SHP77 (cell line): Measurements from ENCODE around the gene PTBP1.

ENCODE experiments used
- DNase-seq, 2 experiments: peaks; one replicate each; lab custom pipeline; 2025; lab: John Stamatoyannopoulos, UW

The PTBP1 gene

DNA sequence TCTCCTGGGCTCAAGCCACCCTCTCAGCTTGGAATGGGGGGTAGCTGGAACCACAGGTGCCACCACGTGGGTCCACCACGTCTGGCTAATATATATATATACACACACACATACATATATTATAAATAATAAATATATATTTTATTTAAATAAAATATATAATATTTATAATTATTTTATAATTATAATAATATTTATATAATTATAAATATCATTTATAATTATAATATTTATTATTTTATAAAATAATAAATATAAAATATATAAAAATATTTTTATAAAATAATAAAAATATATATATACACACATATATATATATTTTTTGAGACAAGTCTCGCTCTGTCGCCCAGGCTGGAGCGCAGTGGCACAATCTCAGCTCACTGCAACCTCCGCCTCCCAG is 57.3 kb downstream of the PTBP1 start:
- no peak for DNase-seq

DNA sequence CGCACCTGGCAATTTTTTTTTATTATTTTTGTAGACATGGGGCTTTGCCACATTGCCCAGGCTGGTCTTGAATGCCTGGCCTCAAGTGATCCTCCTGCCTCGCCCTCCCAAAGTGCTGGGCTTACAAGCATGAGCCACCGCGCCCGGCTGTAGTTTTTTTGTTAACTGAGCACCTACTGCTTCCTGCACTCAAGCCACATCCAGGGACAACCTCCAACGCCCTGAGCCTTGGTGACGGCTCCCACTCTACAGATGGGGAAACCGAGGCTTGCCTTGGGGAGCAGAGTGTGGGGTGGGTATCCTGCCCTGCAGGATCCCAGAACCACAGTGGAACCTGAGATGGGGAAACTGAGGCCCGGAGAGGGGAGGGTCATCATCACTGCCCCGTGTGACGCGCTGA is 57.9 kb downstream of the PTBP1 start:
- no peak for DNase-seq

DNA sequence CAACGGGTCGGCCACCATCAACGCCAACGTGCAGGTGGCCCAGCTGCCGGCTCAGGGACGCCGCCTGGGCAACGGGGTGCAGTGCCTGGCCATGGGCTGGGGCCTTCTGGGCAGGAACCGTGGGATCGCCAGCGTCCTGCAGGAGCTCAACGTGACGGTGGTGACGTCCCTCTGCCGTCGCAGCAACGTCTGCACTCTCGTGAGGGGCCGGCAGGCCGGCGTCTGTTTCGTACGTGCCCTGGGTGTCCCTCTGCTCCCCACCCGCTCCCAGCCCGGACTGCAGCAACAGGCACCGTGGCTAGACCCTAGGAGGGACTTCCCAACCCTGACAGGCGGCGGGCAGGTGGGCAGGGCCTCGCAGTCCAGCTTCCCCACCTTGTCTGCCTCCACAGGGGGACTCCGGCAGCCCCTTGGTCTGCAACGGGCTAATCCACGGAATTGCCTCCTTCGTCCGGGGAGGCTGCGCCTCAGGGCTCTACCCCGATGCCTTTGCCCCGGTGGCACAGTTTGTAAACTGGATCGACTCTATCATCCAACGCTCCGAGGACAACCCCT is 58.4 kb downstream of the PTBP1 start:
- no peak for DNase-seq

DNA sequence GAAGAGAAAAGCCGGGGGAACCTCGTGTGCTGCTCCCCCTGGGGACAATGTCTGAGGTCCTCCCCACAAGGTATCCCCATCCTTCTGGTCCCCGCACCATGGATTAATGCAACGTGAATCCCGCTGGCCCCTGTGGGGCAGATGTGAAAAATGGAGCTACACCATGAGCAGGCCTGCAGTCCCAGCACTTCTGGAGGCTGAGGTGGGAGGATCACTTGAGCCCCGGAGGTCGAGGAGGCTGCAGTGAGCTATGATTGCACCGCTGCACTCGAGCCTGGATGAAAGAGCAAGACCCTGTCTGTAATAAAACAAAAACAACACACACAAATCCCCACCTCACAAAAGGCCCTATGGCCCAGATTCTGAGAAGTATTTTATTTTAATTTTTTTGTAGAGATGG is 61.0 kb downstream of the PTBP1 start:
- DNase-seq, result no peak

DNA sequence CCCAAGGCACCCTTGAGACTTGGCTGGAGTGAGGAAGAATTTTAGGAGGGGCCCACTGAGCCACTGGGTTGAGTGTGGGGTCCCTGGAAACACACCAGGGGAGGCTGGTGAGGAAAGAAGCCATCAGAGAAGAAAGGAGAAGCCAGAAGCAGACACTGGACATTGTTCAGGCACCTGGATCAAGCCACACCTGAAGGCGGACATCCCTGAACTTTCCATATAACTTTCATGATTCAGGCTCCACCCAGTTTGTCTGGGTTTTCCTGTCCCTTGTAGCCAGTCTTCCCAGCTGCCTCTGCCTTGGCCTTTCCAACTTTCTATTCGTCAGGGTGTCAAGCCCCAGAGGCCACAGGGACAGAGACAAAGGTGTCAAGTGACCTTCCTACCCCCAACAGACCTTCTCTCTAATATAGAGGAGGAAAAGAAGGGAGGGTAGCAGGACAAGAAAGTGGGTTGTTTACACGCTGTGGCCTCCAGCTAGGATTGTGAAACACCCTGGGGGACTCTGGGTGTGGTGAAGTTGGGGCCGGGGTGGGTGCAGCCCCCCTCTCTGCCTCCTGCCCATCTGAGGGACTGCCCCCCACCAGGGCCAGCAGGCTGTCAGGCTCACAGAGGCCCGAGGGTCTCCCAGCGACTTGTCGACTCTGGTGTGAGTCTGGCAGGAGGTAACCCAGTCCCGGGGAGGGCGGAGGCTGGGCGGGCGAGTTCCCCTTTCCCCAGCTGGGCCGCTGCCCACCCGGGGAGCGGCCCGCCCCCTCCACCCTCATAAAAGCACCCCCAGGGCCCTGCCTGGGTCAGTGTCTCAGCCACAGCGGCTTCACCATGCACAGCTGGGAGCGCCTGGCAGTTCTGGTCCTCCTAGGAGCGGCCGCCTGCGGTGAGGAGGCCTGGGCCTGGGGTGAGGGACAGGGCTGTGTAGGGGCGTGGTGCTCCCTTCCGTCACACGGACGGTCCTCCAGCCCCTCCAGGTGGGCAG is 61.9 kb downstream of the PTBP1 start, which contains the start of gene CFD:
TSS of gene CFD (plus strand) at position 797 of the 976 bp plus-strand sequence. CDS start at position 823, 26 bp downstream.
- DNase-seq, result no peak

DNA sequence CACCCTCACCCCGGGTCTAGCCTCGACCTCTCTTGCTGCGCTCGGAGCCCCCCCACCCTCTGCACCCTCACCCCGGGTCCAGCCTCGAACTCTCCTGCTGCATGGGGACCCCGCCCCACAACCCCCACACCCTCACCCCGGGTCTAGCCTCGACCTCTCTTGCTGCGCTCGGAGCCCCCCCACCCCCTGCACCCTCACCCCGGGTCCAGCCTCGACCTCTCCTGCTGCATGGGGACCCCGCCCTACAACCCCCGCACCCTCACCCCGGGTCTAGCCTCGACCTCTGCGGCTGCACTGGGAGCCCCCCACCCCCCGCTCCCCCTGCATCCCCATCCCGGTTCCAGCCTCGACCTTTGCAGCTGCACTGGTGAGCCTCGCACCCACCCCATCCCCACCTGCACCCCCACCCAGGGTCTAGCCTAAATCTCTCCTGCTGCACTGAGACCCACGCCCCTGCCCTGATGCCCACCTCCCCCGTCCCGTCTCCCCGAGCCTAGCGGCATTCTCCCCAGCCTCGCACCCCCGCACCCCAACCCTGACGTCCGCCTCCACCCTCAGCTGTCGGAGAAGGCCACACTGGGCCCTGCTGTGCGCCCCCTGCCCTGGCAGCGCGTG is 64.0 kb downstream of the PTBP1 start:
- no peak for DNase-seq
